NB4 (cell line): ENCODE results near the gene RAB38.
A peak's percentile ranks its signal among the peaks of the same experiment; 100 is the strongest.

Experiments used
- DNase-seq: peaks from one replicate; pipeline ENCODE4 v3.0.0; 2010; ENCODE audit warnings: low read depth
- H3K4me3 ChIP-seq: one replicate; pipeline ENCODE4 v1.5.1; 2011; ENCODE audit warnings: mild to moderate bottlenecking, low read depth, low read length, moderate library complexity
- MAX ChIP-seq: IDR thresholded peaks from 2 replicates; pipeline ENCODE4 v1.6.1; 2011; ENCODE audit warnings: low read depth, low read length
- MYC ChIP-seq: IDR thresholded peaks from 2 replicates; pipeline ENCODE4 v1.6.1; 2011; ENCODE audit warnings: low read depth, low read length
- POLR2A ChIP-seq: IDR thresholded peaks from 2 replicates; pipeline ENCODE4 v1.6.1; 2011; ENCODE audit warnings: mild to moderate bottlenecking; ENCODE audit not compliant: insufficient read length; ENCODE audit errors: extremely low read depth
- TF ChIP-seq, protein P1 (sequence below): IDR thresholded peaks from one replicate; pipeline ENCODE4 v1.5.1; 2012; ENCODE audit warnings: low read depth, low read length

RAB38 gene

DNA sequence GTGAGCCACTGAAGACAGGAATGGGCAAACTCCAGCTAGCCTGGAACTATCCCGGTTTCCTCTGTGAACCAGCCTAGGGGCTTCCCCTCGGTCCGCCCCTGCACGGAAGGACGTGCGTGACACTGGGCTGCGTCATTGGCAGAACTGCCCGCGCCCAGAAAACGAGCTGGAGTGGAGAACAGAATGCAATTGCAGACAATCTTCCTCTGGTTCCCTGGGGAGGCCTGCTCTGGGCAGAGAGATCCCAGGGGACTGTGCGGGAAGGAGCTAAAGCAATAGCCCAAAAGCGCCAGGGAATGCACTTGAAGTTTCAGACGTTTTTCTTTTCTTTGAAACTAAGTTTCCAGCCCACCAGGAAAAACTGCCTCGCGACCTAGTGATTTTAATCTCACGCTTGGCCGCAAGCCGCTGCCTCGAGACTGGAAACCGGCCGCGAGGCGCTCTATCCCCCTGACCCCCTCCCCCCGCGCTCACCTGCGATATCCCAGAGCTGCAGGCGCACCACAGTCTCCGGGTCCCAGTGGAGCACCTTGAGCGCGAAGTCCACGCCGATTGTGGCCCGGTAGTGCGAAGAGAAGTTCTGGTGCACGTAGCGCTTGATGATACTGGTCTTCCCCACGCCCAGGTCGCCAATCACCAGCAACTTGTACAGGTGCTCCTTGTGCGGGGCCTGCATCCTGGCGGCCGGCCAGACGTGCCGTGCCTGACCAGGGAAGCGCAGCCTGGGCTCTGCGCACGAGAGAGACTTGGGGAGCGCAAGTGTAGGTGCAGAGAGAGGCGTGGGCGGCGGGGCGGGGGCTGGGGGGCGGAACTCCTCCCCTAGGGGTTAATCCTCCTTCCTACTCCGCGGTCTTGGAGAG lies at the start of gene RAB38:
Gene RAB38 (minus strand): TSS at position 735 of the 860 bp plus-strand sequence. CDS start 59 bp downstream, at position 676.
- TF ChIP-seq MYC (peak; percentile 26; the same call in 1 of the 2 replicates), POLR2A (peak; percentile 3), MAX (peak; percentile 56; the same call in 1 of the 2 replicates)
- TF ChIP-seq, protein P1, sequence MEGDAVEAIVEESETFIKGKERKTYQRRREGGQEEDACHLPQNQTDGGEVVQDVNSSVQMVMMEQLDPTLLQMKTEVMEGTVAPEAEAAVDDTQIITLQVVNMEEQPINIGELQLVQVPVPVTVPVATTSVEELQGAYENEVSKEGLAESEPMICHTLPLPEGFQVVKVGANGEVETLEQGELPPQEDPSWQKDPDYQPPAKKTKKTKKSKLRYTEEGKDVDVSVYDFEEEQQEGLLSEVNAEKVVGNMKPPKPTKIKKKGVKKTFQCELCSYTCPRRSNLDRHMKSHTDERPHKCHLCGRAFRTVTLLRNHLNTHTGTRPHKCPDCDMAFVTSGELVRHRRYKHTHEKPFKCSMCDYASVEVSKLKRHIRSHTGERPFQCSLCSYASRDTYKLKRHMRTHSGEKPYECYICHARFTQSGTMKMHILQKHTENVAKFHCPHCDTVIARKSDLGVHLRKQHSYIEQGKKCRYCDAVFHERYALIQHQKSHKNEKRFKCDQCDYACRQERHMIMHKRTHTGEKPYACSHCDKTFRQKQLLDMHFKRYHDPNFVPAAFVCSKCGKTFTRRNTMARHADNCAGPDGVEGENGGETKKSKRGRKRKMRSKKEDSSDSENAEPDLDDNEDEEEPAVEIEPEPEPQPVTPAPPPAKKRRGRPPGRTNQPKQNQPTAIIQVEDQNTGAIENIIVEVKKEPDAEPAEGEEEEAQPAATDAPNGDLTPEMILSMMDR = no peak
- peak within 1 kb of the TSS; percentile 75 for H3K4me3 ChIP-seq
- DNase-seq = peak; percentile 96

DNA sequence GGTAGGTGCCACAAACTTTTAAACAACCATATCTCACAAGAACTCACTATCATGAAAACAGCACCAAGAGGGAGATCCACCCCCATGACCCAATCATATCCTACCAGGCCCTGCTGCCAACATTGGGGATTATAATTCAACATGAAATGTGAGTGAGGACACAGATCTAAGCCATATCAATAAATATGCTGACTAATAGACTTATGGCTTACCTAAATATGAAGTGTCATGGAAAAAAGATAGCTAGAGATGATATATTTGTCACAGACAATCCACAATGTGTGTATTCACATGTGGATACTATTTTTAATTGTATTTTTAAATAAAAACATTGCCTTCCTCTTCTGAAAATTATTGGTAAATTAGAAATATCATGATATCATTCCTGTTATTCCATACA lies 38.2 kb upstream of the RAB38 start:
- no peak overlapping the region for H3K4me3 ChIP-seq
- TF ChIP-seq POLR2A (no peak), MAX (no peak), MYC (no peak)
- TF ChIP-seq, protein P1 = no peak
- DNase-seq = no peak

GRCh38 chr11:88212300-88212699 lies 37.1 kb upstream of the RAB38 start:
- TF ChIP-seq MAX = no peak
- TF ChIP-seq, protein P1 = no peak
- TF ChIP-seq MYC = no peak
- TF ChIP-seq POLR2A = no peak
- no peak overlapping the region for H3K4me3 ChIP-seq
- DNase-seq = no peak

DNA sequence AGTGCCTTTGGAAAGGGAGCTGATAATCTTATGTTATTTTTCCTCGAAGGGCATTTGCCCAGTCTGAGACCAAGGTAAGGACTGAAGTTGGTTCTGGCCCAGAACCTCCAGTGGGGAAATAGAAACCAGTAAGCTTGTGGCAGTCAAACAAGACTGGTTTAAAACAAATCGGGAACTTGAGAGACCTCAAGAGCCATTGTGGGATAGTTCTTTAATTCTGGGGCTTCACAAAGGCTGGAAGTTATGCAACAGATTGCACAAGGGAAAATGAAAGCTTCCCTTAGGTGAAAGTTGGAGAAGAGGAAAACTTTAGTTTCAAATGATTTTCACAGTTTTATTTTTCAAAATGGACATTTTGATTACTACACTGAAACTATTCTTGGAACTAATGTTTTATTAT lies 33.5 kb upstream of the RAB38 start:
- TF ChIP-seq POLR2A (no peak), MAX (no peak), MYC (no peak)
- TF ChIP-seq, protein P1 = no peak
- DNase-seq = peak; percentile 82
- no peak overlapping the region for H3K4me3 ChIP-seq

- H3K4me3 ChIP-seq = no peak overlapping the region
- TF ChIP-seq, protein P1 = no peak
- TF ChIP-seq MYC (no peak), POLR2A (no peak), MAX (no peak)
- DNase-seq = no peak
Observed at GRCh38 chr11:88206751-88207150, 31.5 kb upstream of the RAB38 start.
